GM18858 (cell line): Measurements from ENCODE around the gene HYAL4.
"Not testable (repeated sequence)": the region's sequence is repeated elsewhere in the genome, so short reads cannot be mapped to it uniquely, and the experiment has no call there.

Experiments used
- ATAC-seq: cut with Tn5 transposase; IDR thresholded peaks from one replicate; pipeline ENCODE4 v1.9.1; 2021; ENCODE audit not compliant: unreplicated experiment

Gene HYAL4

DNA sequence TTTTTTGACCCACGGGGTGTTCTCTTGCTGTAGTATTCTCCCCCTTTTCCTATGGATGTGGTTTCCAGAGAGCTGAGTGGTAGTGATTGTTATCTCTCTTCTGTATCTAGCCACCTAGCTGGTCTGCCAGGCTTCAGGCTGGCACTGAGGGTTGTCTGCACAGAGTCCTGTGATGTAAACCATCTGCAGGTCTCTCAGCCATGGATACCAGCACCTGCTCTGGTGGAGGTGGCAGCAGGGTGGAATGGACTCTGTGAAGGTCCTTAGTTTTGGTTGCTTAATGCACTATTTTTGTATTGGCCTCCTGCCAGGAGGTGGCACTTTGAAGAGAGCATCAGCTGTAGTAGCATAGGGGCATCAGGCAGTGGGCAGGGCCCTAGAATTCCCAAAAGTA lies 851 bp downstream of the HYAL4 start:
- ATAC-seq = no peak

GRCh38 chr7:123846217-123846891 lies 1.4 kb downstream of the HYAL4 start:
- ATAC-seq = no peak

GRCh38 chr7:123847868-123848267 lies 2.9 kb downstream of the HYAL4 start:
- ATAC-seq = no peak

GRCh38 chr7:123849855-123850254 lies 4.9 kb downstream of the HYAL4 start:
- no peak for ATAC-seq

DNA sequence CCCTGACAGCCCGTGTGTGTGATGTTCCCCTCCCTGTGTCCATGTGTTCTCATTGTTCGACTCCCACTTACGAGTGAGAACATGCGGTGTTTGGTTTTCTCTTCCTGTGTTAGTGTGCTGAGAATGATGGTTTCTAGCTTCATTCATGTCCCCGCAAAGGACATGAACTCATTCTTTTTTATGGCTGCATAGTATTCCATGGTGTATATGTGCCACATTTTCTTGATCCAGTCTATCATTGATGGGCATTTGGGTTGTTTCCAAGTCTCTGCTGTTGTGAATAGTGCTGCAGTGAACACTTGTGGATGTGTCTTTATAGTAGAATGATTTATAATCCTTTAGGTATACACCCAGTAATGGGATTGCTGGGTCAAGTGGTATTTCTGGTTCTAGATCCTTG lies 6.4 kb downstream of the HYAL4 start:
- ATAC-seq = not testable (repeated sequence)

DNA sequence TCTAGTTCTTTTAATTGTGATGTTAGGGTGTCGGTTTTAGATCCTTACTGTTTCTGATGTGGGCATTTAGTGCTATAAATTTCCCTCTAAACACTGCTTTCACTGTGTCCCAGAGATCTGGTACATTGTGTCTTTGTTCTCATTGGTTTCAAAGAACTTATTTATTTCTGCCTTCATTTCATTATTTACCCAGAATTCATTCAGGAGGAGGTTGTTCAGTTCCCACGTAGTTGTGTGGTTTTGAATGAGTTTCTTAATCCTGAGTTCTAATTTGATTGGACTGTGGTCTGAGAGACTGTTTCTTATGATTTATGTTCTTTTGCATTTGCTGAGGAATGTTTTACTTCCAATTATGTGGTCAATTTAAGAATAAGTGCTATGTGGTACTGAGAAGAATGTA lies 9.3 kb downstream of the HYAL4 start:
- not testable (repeated sequence) for ATAC-seq

DNA sequence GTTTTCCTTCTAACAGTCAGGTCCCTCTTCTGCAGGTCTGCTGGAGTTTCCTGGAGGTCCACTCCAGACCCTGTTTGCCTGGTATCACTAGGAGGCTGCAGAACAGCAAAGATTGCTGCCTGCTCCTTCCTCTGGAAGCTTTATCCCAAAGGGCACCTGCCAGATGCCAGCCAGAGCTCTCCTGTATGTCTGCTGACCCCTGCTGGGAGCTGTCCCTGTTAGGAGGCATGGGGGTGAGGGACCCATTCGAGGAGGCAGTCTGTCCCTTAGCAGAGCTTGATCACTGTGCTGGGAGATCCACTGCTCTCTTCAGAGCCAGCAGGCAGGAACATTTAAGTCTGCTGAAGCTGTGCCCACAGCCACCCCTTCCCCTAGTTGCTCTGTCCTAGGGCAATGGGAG lies 11.5 kb downstream of the HYAL4 start:
- ATAC-seq = not testable (repeated sequence)

DNA sequence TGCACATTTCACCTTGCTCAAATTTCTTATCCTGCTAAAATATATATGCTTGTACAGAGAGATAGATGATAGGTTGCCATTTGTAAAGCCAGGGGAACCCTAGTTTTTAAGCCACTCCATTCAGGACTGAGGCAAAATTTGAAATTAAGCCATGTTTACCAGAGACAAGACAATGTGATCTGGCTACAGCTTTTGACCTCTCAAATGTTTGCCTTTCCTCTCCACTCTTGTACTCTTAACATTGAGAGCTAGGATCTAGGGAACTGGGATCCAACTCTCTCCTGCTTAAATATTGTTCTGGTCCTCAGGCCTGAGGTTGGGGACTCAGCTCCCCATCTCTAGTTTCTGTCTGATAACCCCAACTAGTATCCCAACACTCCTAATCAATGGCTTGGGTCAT lies 15.9 kb downstream of the HYAL4 start:
- no peak for ATAC-seq

DNA sequence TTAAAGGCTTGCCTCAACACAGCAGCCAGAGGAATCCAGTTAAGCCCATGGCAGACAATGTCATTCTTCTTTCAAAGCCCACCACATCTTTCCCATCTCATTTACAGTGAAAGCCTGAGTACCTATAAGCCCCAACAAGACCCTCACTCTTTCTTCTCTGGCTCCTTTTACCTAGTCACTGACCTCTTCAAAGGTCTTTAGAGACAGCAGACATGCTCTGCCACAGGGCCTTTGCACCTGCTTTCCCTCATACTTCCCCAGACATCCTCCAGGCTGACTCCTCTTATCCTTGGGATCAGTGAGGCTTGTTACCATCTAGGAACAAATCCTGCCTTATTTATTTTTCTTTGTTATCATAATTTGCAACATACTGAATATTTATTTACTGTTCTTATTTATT lies 17.8 kb downstream of the HYAL4 start:
- ATAC-seq = no peak

DNA sequence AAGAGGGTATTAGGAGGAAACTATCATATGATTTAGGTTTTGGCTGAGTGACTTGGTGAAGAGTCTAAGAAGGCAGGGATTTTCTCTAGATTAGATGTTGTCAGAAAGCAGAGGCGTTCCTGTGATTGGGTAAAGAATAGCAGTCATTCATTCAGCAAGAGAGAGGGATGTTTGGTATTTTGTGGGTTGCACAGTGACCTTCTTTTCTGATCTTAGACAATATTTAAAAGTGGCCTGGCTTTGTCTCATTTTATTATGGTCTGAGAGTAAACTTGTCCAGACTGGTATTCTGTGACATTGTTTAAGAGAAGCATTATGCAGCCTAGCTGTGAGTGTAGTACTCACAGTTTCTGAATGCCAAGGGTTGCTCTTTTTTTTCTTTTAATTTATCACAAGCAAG lies 18.5 kb downstream of the HYAL4 start:
- ATAC-seq = no peak

GRCh38 chr7:123864012-123864411 lies 19.0 kb downstream of the HYAL4 start:
- no peak for ATAC-seq

DNA sequence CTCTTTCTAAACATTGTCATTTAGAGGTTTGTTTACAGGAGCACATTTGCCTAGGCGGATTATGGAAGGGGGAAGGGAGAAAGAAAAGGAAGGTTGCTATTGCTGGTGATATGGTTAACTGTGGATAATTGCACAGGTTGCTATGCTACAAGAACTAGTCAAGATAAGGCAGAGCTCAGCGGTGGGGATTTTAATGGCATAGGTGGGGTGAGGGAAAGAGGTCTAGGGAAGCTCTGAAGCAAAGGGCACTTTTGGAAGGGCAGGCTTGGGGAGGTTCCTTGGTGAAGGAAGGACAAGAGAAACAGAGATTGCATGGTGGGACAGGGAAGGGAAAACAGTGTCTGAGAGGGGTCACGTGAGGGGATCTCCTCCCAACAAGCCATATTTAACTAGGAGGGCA lies 19.5 kb downstream of the HYAL4 start:
- ATAC-seq = no peak

DNA sequence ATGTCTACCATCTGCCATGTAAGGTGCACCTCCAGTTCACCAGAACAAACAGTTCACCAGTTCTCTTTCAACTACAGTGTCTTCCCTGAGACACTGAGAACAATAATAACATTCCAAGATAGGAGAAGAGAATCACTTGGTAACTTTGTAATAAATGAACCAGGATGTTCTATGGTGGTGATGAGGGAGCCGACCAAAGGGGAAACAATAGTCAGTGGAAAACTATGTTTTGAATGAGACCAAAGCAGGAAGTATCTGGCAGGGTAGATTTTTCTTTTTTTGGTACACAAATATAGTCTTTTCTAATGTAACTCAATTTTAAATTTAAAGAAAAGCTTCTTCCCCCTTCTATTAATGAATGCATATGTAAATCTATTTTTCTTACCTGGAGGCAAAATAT lies 20.0 kb downstream of the HYAL4 start:
- no peak for ATAC-seq

- ATAC-seq = peak; percentile 93
These were observed 20.6 kb downstream of the HYAL4 start for GRCh38 chr7:123865517-123866117.

DNA sequence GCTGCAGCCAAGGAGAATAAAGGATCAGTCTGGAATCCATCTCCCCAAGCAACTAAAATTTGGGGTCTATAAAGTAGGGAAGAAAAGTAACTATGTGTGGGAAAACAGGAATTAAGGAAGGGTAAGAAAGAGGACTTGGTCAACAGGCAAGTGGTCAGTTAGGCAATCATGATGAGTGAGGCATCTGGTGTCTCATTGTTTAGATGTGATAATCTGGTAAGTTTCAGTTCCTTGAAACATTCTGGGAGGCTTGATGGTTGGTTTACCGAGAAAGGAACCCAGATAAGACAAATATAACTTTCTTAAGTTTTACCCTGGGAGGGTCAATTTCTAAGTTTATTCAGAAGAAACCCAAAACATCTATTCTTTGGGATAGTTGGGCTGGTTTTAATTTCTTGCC lies 22.3 kb downstream of the HYAL4 start:
- ATAC-seq = no peak

- peak; percentile 96 for ATAC-seq
These were observed 27.3 kb downstream of the HYAL4 start for GRCh38 chr7:123871998-123872867.

DNA sequence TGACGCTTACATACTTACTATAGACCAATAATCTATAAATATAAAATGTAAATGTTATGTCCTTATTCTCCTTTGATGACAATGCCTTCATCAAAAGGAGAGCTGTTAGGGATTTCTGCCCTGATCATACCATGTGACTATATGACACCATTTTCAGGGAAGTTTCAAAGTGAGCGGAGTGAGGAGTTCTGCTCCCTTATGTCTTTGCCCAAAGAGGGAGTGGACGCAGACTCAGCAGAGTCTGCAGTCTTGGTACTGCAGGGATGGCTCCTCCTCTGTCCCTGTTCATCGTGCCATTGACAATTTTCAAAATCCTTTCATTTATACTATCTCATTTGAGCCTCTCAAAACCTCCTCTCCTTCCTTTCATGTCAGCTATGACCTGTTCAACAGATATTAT lies 27.9 kb downstream of the HYAL4 start:
- no peak for ATAC-seq

GRCh38 chr7:123876557-123877256 lies 31.7 kb downstream of the HYAL4 start:
- no peak for ATAC-seq

DNA sequence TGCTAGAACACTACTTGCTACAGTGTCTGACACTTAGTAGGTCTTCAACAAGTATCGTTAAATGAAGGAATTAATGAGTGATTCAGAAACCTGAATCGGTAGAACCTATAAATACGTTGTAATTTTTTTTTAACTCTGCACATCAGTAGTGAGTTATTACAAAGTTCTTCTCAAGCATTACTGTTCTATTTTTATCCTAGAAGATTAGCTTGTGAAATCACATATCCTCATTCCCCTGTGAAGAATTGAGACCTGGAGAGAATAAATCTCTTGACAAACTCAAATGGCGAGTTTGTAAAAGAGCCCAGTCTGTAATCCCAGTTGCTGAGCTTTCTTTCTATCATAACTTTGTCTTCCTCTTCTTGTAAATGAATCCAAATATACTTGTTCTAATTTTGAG lies 34.7 kb downstream of the HYAL4 start:
- no peak for ATAC-seq

DNA sequence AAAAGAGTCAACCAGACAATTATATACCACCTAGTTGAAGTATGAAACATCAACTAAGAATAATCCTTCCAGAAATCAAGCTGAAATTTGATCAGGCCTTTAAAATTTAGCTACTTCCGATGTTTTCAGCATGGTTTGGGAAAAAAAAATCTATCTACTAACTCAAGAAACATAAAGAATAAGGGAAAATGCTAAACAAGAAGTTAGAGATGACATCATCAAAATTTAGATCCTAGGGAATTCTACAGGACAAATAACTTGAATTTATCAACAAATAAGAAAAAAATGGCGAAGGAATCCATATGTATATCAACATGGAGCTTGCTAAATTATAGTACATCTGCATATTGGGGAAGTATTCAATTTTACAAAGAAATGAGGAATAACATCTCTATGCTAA lies 36.3 kb downstream of the HYAL4 start:
- ATAC-seq = no peak

DNA sequence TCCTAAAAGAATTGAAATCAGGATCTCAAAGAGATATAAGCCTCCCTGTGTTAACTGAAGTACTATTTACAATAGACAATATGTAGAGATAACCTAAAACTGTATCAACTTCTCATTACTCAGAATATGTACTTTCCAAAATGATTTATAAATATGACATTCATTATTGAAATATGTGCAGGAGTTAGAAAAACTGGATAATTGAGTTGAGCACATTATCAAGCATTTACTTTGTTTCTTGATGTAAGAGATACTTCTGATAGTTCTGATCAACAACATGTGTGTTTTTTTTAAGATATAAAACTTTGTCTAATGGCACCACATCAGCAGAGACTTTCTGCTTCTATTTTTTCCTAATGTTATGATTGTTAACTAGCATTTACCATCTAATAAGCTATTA lies 38.2 kb downstream of the HYAL4 start:
- ATAC-seq = no peak

DNA sequence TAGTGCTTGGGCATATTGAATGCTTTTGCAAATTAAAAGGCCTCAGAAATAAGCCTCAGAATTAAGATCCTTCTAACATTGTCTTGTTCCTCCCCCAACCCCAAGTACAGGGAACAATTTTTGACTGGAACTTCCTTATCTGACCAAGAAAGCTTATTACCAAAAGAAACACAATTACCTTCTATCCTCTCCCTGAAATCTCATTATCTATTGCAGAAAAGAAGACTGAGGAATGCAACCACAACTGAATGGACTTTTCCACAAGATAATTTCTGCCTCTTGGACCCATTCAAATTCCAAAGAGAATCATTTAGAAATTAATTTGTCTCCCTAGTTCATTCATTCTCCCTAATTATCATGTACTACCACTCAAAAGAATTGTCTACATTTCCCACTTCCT lies 43.2 kb downstream of the HYAL4 start:
- no peak for ATAC-seq
